Measurements from ENCODE around the gene BSDC1.

DNA sequence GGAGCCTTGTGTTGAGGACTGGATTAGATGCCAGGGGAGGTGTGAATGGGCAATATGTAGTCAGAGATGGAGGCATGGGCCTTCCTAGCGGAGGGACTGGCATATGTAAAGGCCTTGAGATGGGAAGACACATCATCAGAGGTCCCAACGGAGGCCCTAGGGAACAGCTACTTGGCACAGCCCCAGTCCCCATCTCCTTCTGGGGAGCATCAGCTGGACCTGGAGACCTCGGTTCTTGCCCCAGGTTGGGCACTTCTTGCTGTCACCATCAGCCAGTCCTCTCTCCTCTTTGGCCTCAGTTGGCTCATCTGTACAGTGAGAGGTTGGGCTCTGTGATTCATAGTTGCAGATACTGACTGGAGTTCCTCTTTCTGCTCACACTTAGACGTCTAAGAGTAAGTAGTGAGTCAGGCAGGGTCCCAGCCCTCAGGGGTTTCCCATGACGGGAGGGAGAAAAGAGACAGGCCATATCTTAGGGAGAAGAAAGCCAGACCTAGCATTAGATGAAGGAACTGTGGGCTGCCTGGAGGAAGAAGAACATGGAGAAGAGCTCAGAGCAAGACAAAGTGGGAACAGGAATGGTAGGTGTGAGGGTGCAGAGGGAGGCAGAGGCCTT is 54.8 kb downstream of the BSDC1 start:
- TF ChIP-seq, protein P1, sequence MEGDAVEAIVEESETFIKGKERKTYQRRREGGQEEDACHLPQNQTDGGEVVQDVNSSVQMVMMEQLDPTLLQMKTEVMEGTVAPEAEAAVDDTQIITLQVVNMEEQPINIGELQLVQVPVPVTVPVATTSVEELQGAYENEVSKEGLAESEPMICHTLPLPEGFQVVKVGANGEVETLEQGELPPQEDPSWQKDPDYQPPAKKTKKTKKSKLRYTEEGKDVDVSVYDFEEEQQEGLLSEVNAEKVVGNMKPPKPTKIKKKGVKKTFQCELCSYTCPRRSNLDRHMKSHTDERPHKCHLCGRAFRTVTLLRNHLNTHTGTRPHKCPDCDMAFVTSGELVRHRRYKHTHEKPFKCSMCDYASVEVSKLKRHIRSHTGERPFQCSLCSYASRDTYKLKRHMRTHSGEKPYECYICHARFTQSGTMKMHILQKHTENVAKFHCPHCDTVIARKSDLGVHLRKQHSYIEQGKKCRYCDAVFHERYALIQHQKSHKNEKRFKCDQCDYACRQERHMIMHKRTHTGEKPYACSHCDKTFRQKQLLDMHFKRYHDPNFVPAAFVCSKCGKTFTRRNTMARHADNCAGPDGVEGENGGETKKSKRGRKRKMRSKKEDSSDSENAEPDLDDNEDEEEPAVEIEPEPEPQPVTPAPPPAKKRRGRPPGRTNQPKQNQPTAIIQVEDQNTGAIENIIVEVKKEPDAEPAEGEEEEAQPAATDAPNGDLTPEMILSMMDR (IDR thresholded peaks at IDR 0.05), result no peak
- no peak for TF ChIP-seq POLR2A (IDR thresholded peaks at IDR 0.05)

All from suprapubic skin (tissue), 3 donors.